Measurements from ENCODE around the gene DYNC1H1.

- no peak for TF ChIP-seq CTCF (IDR thresholded peaks at IDR 0.05)
- TF ChIP-seq POLR2A (IDR thresholded peaks at IDR 0.05): no peak
Measured at GRCh38 chr14:101957406-101958234, 6.8 kb upstream of the DYNC1H1 start.
